H1 (cell line): ENCODE data around the gene SNX19. TPM values are rescaled to one million over a fixed set of nuclear protein-coding genes. Genes with fewer than 3 reads are reported as not detected.

Experiments
- CTCF ChIA-PET: fragments of 300-600 bp; sonication (Branson Sonifier 250); formaldehyde crosslinking; loops from one replicate; lab custom pipeline; 2021; ENCODE audit not compliant: partially characterized antibody; lab: Charles Lee
- POLR2A ChIA-PET: fragments of 300-600 bp; sonication (Branson Sonifier 250); formaldehyde crosslinking; loops from one replicate; lab custom pipeline; 2021; ENCODE audit warnings: inconsistent platforms; ENCODE audit not compliant: partially characterized antibody; lab: Charles Lee
- DNase-seq, 2 experiments: peaks; one replicate each; pipeline versions ENCODE4 v3.0.0 to v3.0.0-alpha.2; 2010 to 2022; ENCODE audit warnings: low spot score in 2 of 2, low read depth in 1 of 2, mixed read lengths in 1 of 2
- FAIRE-seq: peaks from 2 replicates; lab custom pipeline; 2011; peaks lifted over from hg19 to GRCh38; lab: Jason Lieb, UNC
- H2AFZ ChIP-seq: 2 replicates; pipeline ENCODE4 v1.8.1; 2012; ENCODE audit warnings: low read length, inconsistent platforms
- H2AK5ac ChIP-seq: 2 replicates; pipeline ENCODE4 v1.6.1; 2013; ENCODE audit warnings: low read depth, low read length
- H2BK120ac ChIP-seq: replicated peaks from 2 replicates; pipeline ENCODE3; 2013; ENCODE audit warnings: low read depth, low read length, inconsistent platforms
- H2BK12ac ChIP-seq: 2 replicates; pipeline ENCODE4 v1.6.1; 2013; ENCODE audit warnings: low read depth, low read length
- H2BK15ac ChIP-seq: 2 replicates; pipeline ENCODE4 v1.6.1; 2013; ENCODE audit warnings: low read length
- H2BK20ac ChIP-seq: 2 replicates; pipeline ENCODE4 v1.6.1; 2013; ENCODE audit warnings: low read length
- H2BK5ac ChIP-seq: 2 replicates; pipeline ENCODE4 v1.6.1; 2013; ENCODE audit warnings: low read depth, low read length
- H3K14ac ChIP-seq: 2 replicates; pipeline ENCODE4 v1.6.1; 2013; ENCODE audit warnings: inconsistent platforms; ENCODE audit not compliant: insufficient read length
- H3K18ac ChIP-seq: 2 replicates; pipeline ENCODE4 v1.6.1; 2013; ENCODE audit warnings: low read length; ENCODE audit errors: extremely low read depth
- H3K23ac ChIP-seq: 2 replicates; pipeline ENCODE4 v1.6.1; 2013; ENCODE audit warnings: inconsistent platforms; ENCODE audit not compliant: insufficient read length
- H3K23me2 ChIP-seq: 2 replicates; pipeline ENCODE4 v1.6.1; 2013; ENCODE audit warnings: low read depth, low read length
- H3K27ac ChIP-seq: 2 replicates; pipeline ENCODE4 v1.6.1; 2011; ENCODE audit warnings: low read depth, low read length, inconsistent platforms
- H3K27me3 ChIP-seq, 4 experiments: replicated peaks in 1 of 4; 1 replicate in 1 of 4; 2 replicates in 3 of 4; pipeline versions ENCODE4 v1.6.1 to v1.8.1; 2011 to 2013; ENCODE audit warnings: low read length in 3 of 4, mild to moderate bottlenecking in 3 of 4, inconsistent platforms in 2 of 4, mixed read lengths in 2 of 4, moderate library complexity in 1 of 4; ENCODE audit not compliant: control insufficient read depth in 3 of 4, insufficient read depth in 3 of 4; ENCODE audit errors: extremely low read depth in 1 of 4
- H3K36me3 ChIP-seq, 4 experiments: 2 replicates each; pipeline versions ENCODE4 v1.6.1 to v1.8.1; 2011 to 2013; ENCODE audit warnings: mild to moderate bottlenecking in 4 of 4, low read length in 3 of 4, moderate library complexity in 2 of 4, control low read depth in 1 of 4, inconsistent platforms in 1 of 4; ENCODE audit not compliant: insufficient read depth in 4 of 4, control insufficient read depth in 2 of 4
- H3K4ac ChIP-seq: replicated peaks from 2 replicates; pipeline ENCODE3; 2013; ENCODE audit warnings: low read length, low read depth, mixed read lengths, inconsistent platforms; ENCODE audit not compliant: insufficient read length
- H3K4me1 ChIP-seq, 4 experiments: replicated peaks in 1 of 4; 1 replicate in 1 of 4; 2 replicates in 3 of 4; pipeline versions ENCODE4 v1.6.1 to v1.8.1; 2011 to 2013; ENCODE audit warnings: low read length in 3 of 4, inconsistent platforms in 2 of 4, mixed read lengths in 1 of 4; ENCODE audit not compliant: insufficient read depth in 4 of 4, control insufficient read depth in 3 of 4
- H3K4me2 ChIP-seq, 2 experiments: 2 replicates each; pipeline versions ENCODE4 v1.6.1 to v1.8.1; 2011 to 2013; ENCODE audit warnings: low read depth in 2 of 2, low read length in 2 of 2, control low read depth in 1 of 2, inconsistent platforms in 1 of 2, mild to moderate bottlenecking in 1 of 2; ENCODE audit not compliant: insufficient read depth in 1 of 2
- H3K4me3 ChIP-seq, 4 experiments: fragments of 200-600, 300-600 bp in 1 of 4; sonication (generic), shearing (Covaris generic), sonication (Bioruptor Twin) in 1 of 4; 2 replicates each; pipeline versions ENCODE4 v1.5.1 to v1.8.1; 2011 to 2016; ENCODE audit warnings: low read length in 4 of 4, low read depth in 3 of 4, control low read depth in 2 of 4, inconsistent platforms in 2 of 4, mild to moderate bottlenecking in 2 of 4, mixed read lengths in 1 of 4, moderate library complexity in 1 of 4; ENCODE audit not compliant: insufficient read depth in 2 of 4; ENCODE audit errors: extremely low read depth in 1 of 4
- H3K56ac ChIP-seq: replicated peaks from 2 replicates; pipeline ENCODE3; 2013; ENCODE audit warnings: low read depth, mild to moderate bottlenecking, mixed read lengths, low read length, inconsistent platforms; ENCODE audit not compliant: insufficient read length
- H3K79me1 ChIP-seq: 2 replicates; pipeline ENCODE4 v1.6.1; 2013; ENCODE audit warnings: low read depth, low read length, control low read depth
- H3K79me2 ChIP-seq, 2 experiments: 2 replicates each; pipeline versions ENCODE4 v1.6.1 to v1.8.1; 2012 to 2013; ENCODE audit warnings: low read length in 2 of 2, mild to moderate bottlenecking in 2 of 2, inconsistent platforms in 1 of 2; ENCODE audit not compliant: insufficient read depth in 2 of 2, control insufficient read depth in 1 of 2
- H3K9ac ChIP-seq, 4 experiments: replicated peaks in 1 of 4; 1 replicate in 1 of 4; 2 replicates in 3 of 4; pipeline versions ENCODE4 v1.6.1 to v1.8.1; 2011 to 2013; ENCODE audit warnings: low read depth in 3 of 4, low read length in 3 of 4, control low read depth in 2 of 4, mild to moderate bottlenecking in 2 of 4, moderate library complexity in 2 of 4, inconsistent platforms in 1 of 4; ENCODE audit errors: extremely low read depth in 1 of 4
- H3K9me3 ChIP-seq, 2 experiments: 2 replicates each; pipeline versions ENCODE4 v1.6.1 to v1.8.1; 2012 to 2013; ENCODE audit warnings: mild to moderate bottlenecking in 2 of 2, moderate library complexity in 2 of 2, control low read depth in 1 of 2, inconsistent platforms in 1 of 2, low read depth in 1 of 2, low read length in 1 of 2, mixed read lengths in 1 of 2; ENCODE audit not compliant: insufficient read depth in 2 of 2
- H4K20me1 ChIP-seq, 2 experiments: replicated peaks in 1 of 2; 2 replicates each; pipeline versions ENCODE3 to v1.8.1; 2011 to 2013; ENCODE audit warnings: inconsistent platforms in 2 of 2, low read length in 2 of 2, mild to moderate bottlenecking in 1 of 2; ENCODE audit not compliant: insufficient read depth in 2 of 2, control insufficient read depth in 1 of 2
- H4K5ac ChIP-seq: 2 replicates; pipeline ENCODE4 v1.6.1; 2013; ENCODE audit warnings: low read length, low read depth, mixed read lengths, inconsistent platforms; ENCODE audit not compliant: insufficient read length
- H4K8ac ChIP-seq: 2 replicates; pipeline ENCODE4 v1.8.0; 2013; ENCODE audit warnings: mild to moderate bottlenecking, moderate library complexity, low read length, inconsistent platforms; ENCODE audit not compliant: insufficient read depth; ENCODE audit errors: extremely low read depth
- H4K91ac ChIP-seq: replicated peaks from 2 replicates; pipeline ENCODE3; 2013; ENCODE audit warnings: low read length, mixed read lengths, inconsistent platforms; ENCODE audit not compliant: insufficient read length
- KDM1A ChIP-seq: fragments of 200-600, 300-600 bp; sonication (generic); IDR thresholded peaks from 2 replicates; pipeline ENCODE4 v1.7.1; 2016; ENCODE audit warnings: mild to moderate bottlenecking, low read length, borderline replicate concordance
- SP4 ChIP-seq: IDR thresholded peaks from 2 replicates; pipeline ENCODE4 v1.6.1; 2012; ENCODE audit warnings: low read length, inconsistent platforms
- YY1 ChIP-seq: IDR thresholded peaks from 2 replicates; pipeline ENCODE4 v1.6.1; 2011; ENCODE audit warnings: low read depth, mild to moderate bottlenecking, low read length
- WGBS, 2 experiments: shearing (Covaris generic) in 1 of 2; methylation state at CpG; one replicate each; pipeline versions ENCODE4 v1.1.6 to v1.1.7; 2013 to 2015; ENCODE audit warnings: low lambda C conversion rate in 2 of 2, mixed read lengths in 2 of 2, inconsistent platforms in 1 of 2, low coverage in 1 of 2, missing lambda C conversion rate in 1 of 2; ENCODE audit not compliant: insufficient replicate concordance in 2 of 2, insufficient coverage in 1 of 2, insufficient read length in 1 of 2; ENCODE audit errors: extremely low coverage in 1 of 2, missing lambda C conversion rate in 1 of 2; 5-methylcytosine and 5-hydroxymethylcytosine counted together
- polyA plus RNA-seq, 7 experiments: library from polyadenylated mRNA; depleted of rRNA in 3 of 7; stranded (reverse) in 5 of 7; unstranded in 2 of 7; fragments of >200 nt in 5 of 7; fragments of 200-250 nt in 2 of 7; gene quantifications; 1 replicate in 5 of 7; 2 replicates in 1 of 7; 4 replicates in 1 of 7; pipeline versions ENCODE4 v1.2.1 to v1.2.3, GENCODE V29; 2011 to 2013; ENCODE audit warnings: missing spikeins in 2 of 7, mixed read lengths in 2 of 7
- total RNA-seq: library from RNA; stranded (reverse); fragmentation: NEBNext Ultra II Directional; extraction: Animal tissue kit (Norgen Biotek cat#: 25700); gene quantifications from 2 replicates; pipeline ENCODE4 v1.2.1, GENCODE V29; 2021
- TF ChIP-seq, protein P1 (sequence below): IDR thresholded peaks from 2 replicates; pipeline ENCODE4 v1.6.1; 2011; ENCODE audit warnings: low read length, improper control_type of control experiment

Gene SNX19
- total and polyA plus RNA-seq, 2 of the 8 experiments (the other 6 are each of a cell fraction or from before 2014, with no cell fraction given): 15.0 to 25.2 TPM

DNA sequence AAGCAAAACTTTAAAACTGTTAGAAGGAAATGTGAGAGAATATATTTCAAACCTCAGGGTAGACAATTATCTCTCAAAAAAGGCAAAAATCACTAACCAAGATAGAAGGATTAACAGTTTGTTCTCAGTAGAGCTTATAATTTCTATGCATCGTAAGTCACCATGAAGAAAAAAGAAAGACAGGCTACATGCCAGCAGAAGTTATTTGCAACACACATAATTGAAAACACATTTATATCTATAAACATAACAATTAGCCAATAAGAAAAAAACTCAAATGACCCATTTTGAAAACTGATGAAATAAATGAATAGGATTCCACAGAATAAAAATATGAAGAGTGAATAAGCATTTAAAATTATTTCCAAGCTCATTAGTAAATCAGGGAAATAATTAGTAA lies 24.4 kb upstream of the SNX19 start:
- no peaks in the 10 kb centered on the region for H3K79me2 ChIP-seq
- H3K79me1 ChIP-seq: no peaks in the 10 kb centered on the region
- H3K27ac ChIP-seq: no peak overlapping the region
- H3K27me3 ChIP-seq: no peaks in the 10 kb centered on the region
- H2AK5ac ChIP-seq: no peak overlapping the region
- no peaks in the 10 kb centered on the region for H4K20me1 ChIP-seq
- no peak overlapping the region for H3K14ac ChIP-seq
- no peaks in the 10 kb centered on the region for H3K4me1 ChIP-seq
- no peak overlapping the region for H2BK120ac ChIP-seq
- 83% methylated on average over 1 of the region's 1 CpG; no CpG with 5 or more reads in 1 of the 2 experiments for WGBS, 2 experiments
- no peaks in the 10 kb centered on the region for H3K9me3 ChIP-seq
- no peak overlapping the region for H3K9ac ChIP-seq
- H4K5ac ChIP-seq: no peak overlapping the region
- H3K23ac ChIP-seq: no peak overlapping the region
- no peaks in the 10 kb centered on the region for H3K36me3 ChIP-seq
- H2BK12ac ChIP-seq: no peak overlapping the region
- no peaks in the 10 kb centered on the region for H3K23me2 ChIP-seq
- DNase-seq (no peak), FAIRE-seq (no peak)
- H3K18ac ChIP-seq: no peak overlapping the region
- no peak overlapping the region for H4K8ac ChIP-seq
- no peak overlapping the region for H3K4me3 ChIP-seq
- no peak overlapping the region for H2BK15ac ChIP-seq
- H3K4ac ChIP-seq: no peak overlapping the region
- no peak overlapping the region for H2BK20ac ChIP-seq
- H3K4me2 ChIP-seq: no peak overlapping the region
- H4K91ac ChIP-seq: no peak overlapping the region
- H2BK5ac ChIP-seq: no peak overlapping the region
- no peak overlapping the region for H3K56ac ChIP-seq
- CTCF ChIA-PET: interaction anchor here (1.4 kb wide), 1 partner anchor 9 kb away, joined by 3 read pairs; no protein-coding TSS in a partner anchor
- POLR2A ChIA-PET: no interaction called here
- TF ChIP-seq SP4 (no peak), YY1 (no peak), KDM1A (no peak)
- TF ChIP-seq, protein P1, sequence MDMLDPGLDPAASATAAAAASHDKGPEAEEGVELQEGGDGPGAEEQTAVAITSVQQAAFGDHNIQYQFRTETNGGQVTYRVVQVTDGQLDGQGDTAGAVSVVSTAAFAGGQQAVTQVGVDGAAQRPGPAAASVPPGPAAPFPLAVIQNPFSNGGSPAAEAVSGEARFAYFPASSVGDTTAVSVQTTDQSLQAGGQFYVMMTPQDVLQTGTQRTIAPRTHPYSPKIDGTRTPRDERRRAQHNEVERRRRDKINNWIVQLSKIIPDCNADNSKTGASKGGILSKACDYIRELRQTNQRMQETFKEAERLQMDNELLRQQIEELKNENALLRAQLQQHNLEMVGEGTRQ: no peak
- H2AFZ ChIP-seq: no peak overlapping the region
